Stimulated activated CD4-positive, alpha-beta T cell treated with anti-CD3 and anti-CD28 coated beads, Interleukin-12 subunit alpha, Interleukin-12 subunit beta, amount 100 ng/mL, for 24 hours (primary cell): ENCODE results near the gene TMTC1.

Experiments used
- DNase-seq, 2 experiments: peaks; one replicate each; pipeline ENCODE4 v3.0.0-alpha.2; 2020; ENCODE audit warnings: low read depth in 2 of 2

Gene TMTC1

DNA sequence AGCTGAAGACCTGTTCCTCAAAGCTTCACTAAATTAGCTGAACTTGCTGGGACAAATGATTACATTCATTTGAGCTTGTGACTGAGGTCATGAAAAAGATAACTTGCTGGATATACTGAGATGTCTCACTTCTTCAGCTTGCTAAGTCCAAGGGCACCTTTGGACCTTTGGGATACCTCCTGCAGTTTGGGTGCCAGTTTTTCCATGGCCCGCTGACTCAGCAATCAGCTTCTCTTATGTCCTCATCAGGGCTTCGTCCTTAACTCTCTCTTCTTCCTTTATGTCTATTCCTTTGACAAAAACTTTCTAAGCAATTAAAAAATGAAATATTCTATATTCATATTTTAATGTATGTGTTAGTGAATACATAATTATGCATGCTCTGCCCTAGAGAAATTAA is 331.9 kb downstream of the TMTC1 start:
- no peak for DNase-seq
